A673 (cell line): ENCODE results near the gene PNLIPRP1. TPM values are rescaled to one million over a fixed set of nuclear protein-coding genes. Genes with fewer than 3 reads are reported as not detected.

Source experiments
- BruUV-seq: library from RNA; stranded (reverse); fragments of 400-500 nt; replicated peaks from 2 replicates; lab custom pipeline; 2021; lab: Mats Ljungman, UMichigan
- CTCF ChIA-PET: fragments of 300-600 bp; sonication (Branson Sonifier 250); formaldehyde crosslinking; loops from one replicate; lab custom pipeline; 2022; ENCODE audit warnings: antibody characterized with exemption; lab: Charles Lee
- POLR2A ChIA-PET: fragments of 300-600 bp; sonication (Branson Sonifier 250); formaldehyde crosslinking; loops from one replicate; lab custom pipeline; 2022; ENCODE audit warnings: antibody characterized with exemption; ENCODE audit not compliant: low non-redundant PET; lab: Charles Lee
- DNase-seq: peaks from one replicate; pipeline ENCODE4 v3.0.0-alpha.2; 2015; ENCODE audit warnings: low spot score
- H3K27ac ChIP-seq: fragments of 200-600 bp; sonication (generic); 2 replicates; pipeline ENCODE4 v1.5.1; 2016; ENCODE audit warnings: mixed run types, low read depth, mild to moderate bottlenecking, mixed read lengths, antibody characterized with exemption, low read length; ENCODE audit not compliant: poor library complexity, severe bottlenecking
- H3K27me3 ChIP-seq: fragments of 200-600 bp; sonication (generic); replicated peaks from 2 replicates; pipeline ENCODE4 v1.6.1; 2017; ENCODE audit warnings: mixed run types, low read depth, mild to moderate bottlenecking, mixed read lengths, antibody characterized with exemption, low read length; ENCODE audit not compliant: insufficient read depth, poor library complexity
- H3K36me3 ChIP-seq: fragments of 200-600 bp; sonication (generic); 2 replicates; pipeline ENCODE4 v1.6.1; 2016; ENCODE audit warnings: mixed run types, mild to moderate bottlenecking, mixed read lengths, antibody characterized with exemption, low read length; ENCODE audit not compliant: insufficient read depth, poor library complexity, severe bottlenecking
- H3K4me1 ChIP-seq: fragments of 200-600 bp; sonication (generic); 2 replicates; pipeline ENCODE4 v1.6.1; 2017; ENCODE audit warnings: mixed run types, mild to moderate bottlenecking, mixed read lengths, antibody characterized with exemption, low read length; ENCODE audit not compliant: insufficient read depth, poor library complexity, severe bottlenecking
- H3K4me3 ChIP-seq: fragments of 200-600 bp; sonication (generic); 2 replicates; pipeline ENCODE4 v1.5.1; 2016; ENCODE audit warnings: low read depth, mixed run types, mild to moderate bottlenecking, mixed read lengths, low read length; ENCODE audit not compliant: poor library complexity, severe bottlenecking
- H3K9me3 ChIP-seq: fragments of 200-600 bp; sonication (generic); 2 replicates; pipeline ENCODE4 v1.6.1; 2016; ENCODE audit warnings: mixed run types, low read depth, mild to moderate bottlenecking, mixed read lengths, antibody characterized with exemption, low read length; ENCODE audit not compliant: poor library complexity, severe bottlenecking
- CTCF ChIP-seq: fragments of 300-800, 200-600 bp; sonication (generic); conservative IDR thresholded peaks from 2 replicates; pipeline ENCODE4 v1.5.1; 2017; ENCODE audit warnings: low read depth, mild to moderate bottlenecking, antibody characterized with exemption, low read length, moderate library complexity, mixed read lengths
- EZH2 ChIP-seq: fragments of 200-600 bp; sonication (generic); IDR thresholded peaks from 2 replicates; pipeline ENCODE4 v1.6.1; 2017; ENCODE audit warnings: borderline replicate concordance, low read depth, mild to moderate bottlenecking, mixed read lengths, antibody characterized with exemption, low read length; ENCODE audit not compliant: poor library complexity, severe bottlenecking
- intact Hi-C: fragments of 100-400 bp; cut with micrococcal nuclease; formaldehyde crosslinking; loops from one replicate; pipeline ENCODE4 v1.10.0; 2022; ENCODE audit not compliant: unreplicated experiment
- total RNA-seq: library from RNA; stranded (reverse); gene quantifications from 2 replicates; pipeline ENCODE4 v1.2.3, GENCODE V29; 2021

The PNLIPRP1 gene
- total RNA-seq, 1 experiment from 2014 or later = not detected

GRCh38 chr10:116626815-116627214, 36.1 kb downstream of the PNLIPRP1 start:
- no peak overlapping the region for H3K4me3 ChIP-seq
- DNase-seq = no peak
- H3K9me3 ChIP-seq = no peaks in the 10 kb centered on the region
- H3K4me1 ChIP-seq = no peaks in the 10 kb centered on the region
- no peaks in the 10 kb centered on the region for H3K36me3 ChIP-seq
- intact Hi-C loops = no loop called here
- CTCF ChIA-PET = no interaction called here
- no TSS peak for BruUV-seq
- no peak for TF ChIP-seq CTCF
- no peak for TF ChIP-seq EZH2
- POLR2A ChIA-PET = no interaction called here
- no peak overlapping the region for H3K27ac ChIP-seq
- H3K27me3 ChIP-seq = peaks cover 43% of the 10 kb centered on the region

- no TSS peak for BruUV-seq
- H3K4me3 ChIP-seq = no peak overlapping the region
- no peaks in the 10 kb centered on the region for H3K36me3 ChIP-seq
- H3K4me1 ChIP-seq = no peaks in the 10 kb centered on the region
- no peak for TF ChIP-seq EZH2
- TF ChIP-seq CTCF = 0 out of 2 replicates have a peak, but pooled peaks have one; percentile 13
- intact Hi-C loops = no loop called here
- no peaks in the 10 kb centered on the region for H3K9me3 ChIP-seq
- H3K27ac ChIP-seq = no peak overlapping the region
- H3K27me3 ChIP-seq = peaks cover 43% of the 10 kb centered on the region
- no peak for DNase-seq
- CTCF ChIA-PET = no interaction called here
- POLR2A ChIA-PET = interaction anchor here (0.6 kb wide), 1 partner anchor 636 kb away, joined by 8 read pairs; no protein-coding TSS in a partner anchor
These were observed 36.7 kb downstream of the PNLIPRP1 start for GRCh38 chr10:116627386-116627933.

GRCh38 chr10:116629340-116629739, 38.6 kb downstream of the PNLIPRP1 start:
- Histone ChIP-seq H3K4me3 (no peak overlapping the region), H3K9me3 (no peaks in the 10 kb centered on the region), H3K36me3 (no peaks in the 10 kb centered on the region), H3K27me3 (peaks cover 38% of the 10 kb centered on the region), H3K27ac (no peak overlapping the region), H3K4me1 (no peaks in the 10 kb centered on the region)
- no peak for TF ChIP-seq EZH2
- TF ChIP-seq CTCF = no peak
- POLR2A ChIA-PET = interaction anchor here (0.6 kb wide), 1 partner anchor 48 kb away, joined by 3 read pairs; no protein-coding TSS in a partner anchor
- BruUV-seq = no TSS peak
- intact Hi-C loops = no loop called here
- DNase-seq = no peak
- CTCF ChIA-PET = no interaction called here
